ENCODE results near the gene CNTNAP2. TPM values are rescaled to one million over a fixed set of nuclear protein-coding genes. Genes with fewer than 3 reads are reported as not detected.

The CNTNAP2 gene
- total RNA-seq, 1 experiment from 2014 or later: 0.03 TPM

DNA sequence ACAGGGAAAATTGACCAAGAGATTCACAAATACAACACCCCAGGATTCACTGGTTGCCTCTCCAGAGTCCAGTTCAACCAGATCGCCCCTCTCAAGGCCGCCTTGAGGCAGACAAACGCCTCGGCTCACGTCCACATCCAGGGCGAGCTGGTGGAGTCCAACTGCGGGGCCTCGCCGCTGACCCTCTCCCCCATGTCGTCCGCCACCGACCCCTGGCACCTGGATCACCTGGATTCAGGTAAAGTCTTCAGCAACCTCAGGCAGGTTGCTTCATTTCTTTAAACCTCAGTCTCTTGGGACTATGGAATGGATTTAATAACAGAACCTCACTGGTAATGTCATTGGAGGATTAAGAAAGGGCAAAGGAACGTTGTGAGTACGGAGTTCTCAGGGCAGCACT is 2267.1 kb downstream of the CNTNAP2 start:
- ATAC-seq: no peak
- no TSS peak for BruUV-seq (replicated peaks)
- in situ Hi-C loops (cut with HindIII; ENCODE audit: low pct_unique_long_range_greater_than_20kb, low sequenced_read_pairs): no loop called here
- no peak overlapping the region for H3K4me3 ChIP-seq (ENCODE audit: low read depth in 2 of 2, low read length in 2 of 2)
- H3K27me3 ChIP-seq (ENCODE audit: control insufficient read depth, insufficient read depth, low read length): 0 out of 2 replicates have a peak, but pooled peaks cover 2% of the 10 kb centered on the region
- no peak for TF ChIP-seq SIN3A (IDR thresholded peaks at IDR 0.05; ENCODE audit: borderline replicate concordance, insufficient read depth, low read depth, low read length)
- TF ChIP-seq, protein P1, sequence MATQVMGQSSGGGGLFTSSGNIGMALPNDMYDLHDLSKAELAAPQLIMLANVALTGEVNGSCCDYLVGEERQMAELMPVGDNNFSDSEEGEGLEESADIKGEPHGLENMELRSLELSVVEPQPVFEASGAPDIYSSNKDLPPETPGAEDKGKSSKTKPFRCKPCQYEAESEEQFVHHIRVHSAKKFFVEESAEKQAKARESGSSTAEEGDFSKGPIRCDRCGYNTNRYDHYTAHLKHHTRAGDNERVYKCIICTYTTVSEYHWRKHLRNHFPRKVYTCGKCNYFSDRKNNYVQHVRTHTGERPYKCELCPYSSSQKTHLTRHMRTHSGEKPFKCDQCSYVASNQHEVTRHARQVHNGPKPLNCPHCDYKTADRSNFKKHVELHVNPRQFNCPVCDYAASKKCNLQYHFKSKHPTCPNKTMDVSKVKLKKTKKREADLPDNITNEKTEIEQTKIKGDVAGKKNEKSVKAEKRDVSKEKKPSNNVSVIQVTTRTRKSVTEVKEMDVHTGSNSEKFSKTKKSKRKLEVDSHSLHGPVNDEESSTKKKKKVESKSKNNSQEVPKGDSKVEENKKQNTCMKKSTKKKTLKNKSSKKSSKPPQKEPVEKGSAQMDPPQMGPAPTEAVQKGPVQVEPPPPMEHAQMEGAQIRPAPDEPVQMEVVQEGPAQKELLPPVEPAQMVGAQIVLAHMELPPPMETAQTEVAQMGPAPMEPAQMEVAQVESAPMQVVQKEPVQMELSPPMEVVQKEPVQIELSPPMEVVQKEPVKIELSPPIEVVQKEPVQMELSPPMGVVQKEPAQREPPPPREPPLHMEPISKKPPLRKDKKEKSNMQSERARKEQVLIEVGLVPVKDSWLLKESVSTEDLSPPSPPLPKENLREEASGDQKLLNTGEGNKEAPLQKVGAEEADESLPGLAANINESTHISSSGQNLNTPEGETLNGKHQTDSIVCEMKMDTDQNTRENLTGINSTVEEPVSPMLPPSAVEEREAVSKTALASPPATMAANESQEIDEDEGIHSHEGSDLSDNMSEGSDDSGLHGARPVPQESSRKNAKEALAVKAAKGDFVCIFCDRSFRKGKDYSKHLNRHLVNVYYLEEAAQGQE (IDR thresholded peaks at IDR 0.05; ENCODE audit: insufficient read depth in 1 of 2, low read depth in 2 of 2, low read length in 1 of 2): no peak
- TF ChIP-seq TCF7L2 (IDR thresholded peaks at IDR 0.05; ENCODE audit: low read depth, low read length): no peak
- no peak for TF ChIP-seq POLR2AphosphoS5 (IDR thresholded peaks at IDR 0.05; ENCODE audit: low read depth, low read length)
- TF ChIP-seq, protein P2, sequence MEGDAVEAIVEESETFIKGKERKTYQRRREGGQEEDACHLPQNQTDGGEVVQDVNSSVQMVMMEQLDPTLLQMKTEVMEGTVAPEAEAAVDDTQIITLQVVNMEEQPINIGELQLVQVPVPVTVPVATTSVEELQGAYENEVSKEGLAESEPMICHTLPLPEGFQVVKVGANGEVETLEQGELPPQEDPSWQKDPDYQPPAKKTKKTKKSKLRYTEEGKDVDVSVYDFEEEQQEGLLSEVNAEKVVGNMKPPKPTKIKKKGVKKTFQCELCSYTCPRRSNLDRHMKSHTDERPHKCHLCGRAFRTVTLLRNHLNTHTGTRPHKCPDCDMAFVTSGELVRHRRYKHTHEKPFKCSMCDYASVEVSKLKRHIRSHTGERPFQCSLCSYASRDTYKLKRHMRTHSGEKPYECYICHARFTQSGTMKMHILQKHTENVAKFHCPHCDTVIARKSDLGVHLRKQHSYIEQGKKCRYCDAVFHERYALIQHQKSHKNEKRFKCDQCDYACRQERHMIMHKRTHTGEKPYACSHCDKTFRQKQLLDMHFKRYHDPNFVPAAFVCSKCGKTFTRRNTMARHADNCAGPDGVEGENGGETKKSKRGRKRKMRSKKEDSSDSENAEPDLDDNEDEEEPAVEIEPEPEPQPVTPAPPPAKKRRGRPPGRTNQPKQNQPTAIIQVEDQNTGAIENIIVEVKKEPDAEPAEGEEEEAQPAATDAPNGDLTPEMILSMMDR (IDR thresholded peaks at IDR 0.05): no peak
- ChIA-PET POLR2A (no interaction called here), CTCF (no interaction called here)
- H3K27ac ChIP-seq (ENCODE audit: low read length): no peak overlapping the region
- no peaks in the 10 kb centered on the region for H3K36me3 ChIP-seq (ENCODE audit: control insufficient read depth, insufficient read depth, low read length)
- H3K9me3 ChIP-seq (ENCODE audit: control insufficient read depth, insufficient read depth, low read depth, low read length): no peaks in the 10 kb centered on the region
- intact Hi-C loops (cut with micrococcal nuclease; ENCODE audit: unreplicated experiment): no loop called here
- no peaks in the 10 kb centered on the region for H3K4me1 ChIP-seq (ENCODE audit: control insufficient read depth, insufficient read depth, low read length)
- no peak for DNase-seq (ENCODE audit: low read depth, low spot score)

DNA sequence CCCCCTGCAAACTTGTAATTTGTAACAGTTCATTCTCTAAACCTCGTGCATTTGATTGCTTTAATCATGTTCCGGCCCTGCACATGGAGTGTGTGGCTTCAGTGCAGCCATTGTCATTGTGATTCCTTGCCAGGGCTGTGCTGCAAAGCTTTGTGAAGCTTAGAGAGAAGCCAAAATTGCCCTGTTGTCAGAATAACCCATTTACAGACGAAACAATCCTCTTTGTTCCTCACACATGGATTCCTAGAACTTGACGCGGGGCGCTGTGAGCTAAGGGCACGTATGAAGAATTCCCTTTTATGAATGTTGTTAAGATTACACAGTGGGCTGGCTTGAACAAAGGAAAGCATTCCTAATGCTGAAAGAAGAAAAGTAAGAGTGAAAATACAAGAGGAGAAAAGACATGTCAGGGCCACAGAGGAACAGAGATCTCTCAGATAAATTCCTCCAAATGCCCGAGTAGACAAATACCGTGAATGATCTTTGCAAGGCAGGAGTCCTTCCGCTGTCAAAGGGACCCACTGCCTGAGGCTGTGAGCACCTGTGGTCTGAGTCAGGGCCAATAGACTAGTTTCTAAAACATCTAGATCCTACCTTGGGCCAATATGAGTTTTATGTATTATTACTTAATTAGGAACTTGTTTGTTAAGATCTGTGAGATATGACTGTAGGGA is 2268.5 kb downstream of the CNTNAP2 start:
- POLR2A ChIA-PET: no interaction called here
- ATAC-seq: no peak
- intact Hi-C loops (cut with micrococcal nuclease; ENCODE audit: unreplicated experiment): no loop called here
- in situ Hi-C loops (cut with HindIII; ENCODE audit: low pct_unique_long_range_greater_than_20kb, low sequenced_read_pairs): no loop called here
- CTCF ChIA-PET: no interaction called here
- Histone ChIP-seq H3K27ac (ENCODE audit: low read length) (no peak overlapping the region), H3K9me3 (ENCODE audit: control insufficient read depth, insufficient read depth, low read depth, low read length) (no peaks in the 10 kb centered on the region), H3K36me3 (ENCODE audit: control insufficient read depth, insufficient read depth, low read length) (no peaks in the 10 kb centered on the region), H3K27me3 (ENCODE audit: control insufficient read depth, insufficient read depth, low read length) (0 out of 2 replicates have a peak, but pooled peaks cover 2% of the 10 kb centered on the region), H3K4me3 (ENCODE audit: low read depth in 2 of 2, low read length in 2 of 2) (no peak overlapping the region), H3K4me1 (ENCODE audit: control insufficient read depth, insufficient read depth, low read length) (no peaks in the 10 kb centered on the region)
- DNase-seq (ENCODE audit: low read depth, low spot score): no peak
- TF ChIP-seq, protein P2 (IDR thresholded peaks at IDR 0.05): no peak
- TF ChIP-seq TCF7L2 (IDR thresholded peaks at IDR 0.05; ENCODE audit: low read depth, low read length) (no peak), SIN3A (IDR thresholded peaks at IDR 0.05; ENCODE audit: borderline replicate concordance, insufficient read depth, low read depth, low read length) (no peak), POLR2AphosphoS5 (IDR thresholded peaks at IDR 0.05; ENCODE audit: low read depth, low read length) (no peak)
- TF ChIP-seq, protein P1 (IDR thresholded peaks at IDR 0.05; ENCODE audit: insufficient read depth in 1 of 2, low read depth in 2 of 2, low read length in 1 of 2): no peak
- BruUV-seq (replicated peaks): no TSS peak
